CD14-positive monocyte (primary cell): ENCODE data around the gene MYOCD. TPM values are rescaled to one million over a fixed set of nuclear protein-coding genes. Genes with fewer than 3 reads are reported as not detected.

ENCODE experiments used
- DNase-seq, 3 donors: peaks; one replicate each; pipeline ENCODE4 v3.0.0-alpha.2; 2011 to 2022
- H2AFZ ChIP-seq: 2 replicates; pipeline ENCODE4 v1.6.0; 2012; ENCODE audit warnings: mild to moderate bottlenecking, low read depth, low read length, inconsistent platforms; ENCODE audit not compliant: insufficient read depth, poor library complexity, severe bottlenecking
- H3K27ac ChIP-seq, 2 donors: 1 replicate in 1 of 2; 2 replicates in 1 of 2; pipeline ENCODE4 v1.5.1; 2012 to 2013; ENCODE audit warnings: low read length in 2 of 2, control low read depth in 1 of 2, inconsistent platforms in 1 of 2, low read depth in 1 of 2, mild to moderate bottlenecking in 1 of 2
- H3K27me3 ChIP-seq, 2 donors: one replicate each; pipeline versions ENCODE4 v1.6.0 to v1.6.1; 2011 to 2013; ENCODE audit warnings: low read length in 2 of 2; ENCODE audit not compliant: control insufficient read depth in 2 of 2, insufficient read depth in 2 of 2
- H3K36me3 ChIP-seq, 2 donors: replicated peaks in 1 of 2; 1 replicate in 1 of 2; 2 replicates in 1 of 2; pipeline versions ENCODE4 v1.5.1 to v1.6.1; 2012 to 2013; ENCODE audit warnings: low read length in 2 of 2, control low read depth in 1 of 2, inconsistent platforms in 1 of 2, mild to moderate bottlenecking in 1 of 2; ENCODE audit not compliant: insufficient read depth in 2 of 2, control insufficient read depth in 1 of 2
- H3K4me1 ChIP-seq, 2 donors: 1 replicate in 1 of 2; 2 replicates in 1 of 2; pipeline versions ENCODE4 v1.5.1 to v1.6.1; 2012 to 2013; ENCODE audit warnings: low read length in 2 of 2, control low read depth in 1 of 2, inconsistent platforms in 1 of 2, mild to moderate bottlenecking in 1 of 2, moderate library complexity in 1 of 2; ENCODE audit not compliant: insufficient read depth in 2 of 2, control insufficient read depth in 1 of 2
- H3K4me2 ChIP-seq: replicated peaks from 2 replicates; pipeline ENCODE3; 2012; ENCODE audit warnings: low read length, moderate library complexity, mild to moderate bottlenecking; ENCODE audit not compliant: poor library complexity, severe bottlenecking; ENCODE audit errors: extremely low read depth
- H3K4me3 ChIP-seq, 3 experiments: fragments of 200-600 bp in 1 of 3; sonication (generic) in 1 of 3; replicated peaks in 1 of 3; 1 replicate in 2 of 3; 2 replicates in 1 of 3; pipeline ENCODE4 v1.5.1; 2011 to 2013; ENCODE audit warnings: low read length in 3 of 3, mild to moderate bottlenecking in 3 of 3, control low read depth in 2 of 3, low read depth in 2 of 3, inconsistent platforms in 1 of 3, moderate library complexity in 1 of 3
- H3K79me2 ChIP-seq: 2 replicates; pipeline ENCODE4 v1.6.0; 2012; ENCODE audit warnings: mild to moderate bottlenecking, control low read depth, inconsistent platforms, low read length, moderate library complexity; ENCODE audit not compliant: insufficient read depth
- H3K9ac ChIP-seq: 2 replicates; pipeline ENCODE4 v1.6.0; 2017; ENCODE audit warnings: low read length, mild to moderate bottlenecking; ENCODE audit not compliant: insufficient read depth, poor library complexity, severe bottlenecking
- H3K9me3 ChIP-seq, 2 donors: replicated peaks in 1 of 2; 1 replicate in 1 of 2; 2 replicates in 1 of 2; pipeline versions ENCODE4 v1.5.1 to v1.6.1; 2012 to 2013; ENCODE audit warnings: low read length in 2 of 2, control low read depth in 1 of 2; ENCODE audit not compliant: control insufficient read depth in 1 of 2, insufficient read depth in 1 of 2
- H4K20me1 ChIP-seq: 2 replicates; pipeline ENCODE4 v1.6.0; 2012; ENCODE audit warnings: mild to moderate bottlenecking, low read length, control low read depth, moderate library complexity; ENCODE audit not compliant: insufficient read depth
- H3K27ac Mint-ChIP-seq, 7 donors: one replicate each; pipeline ENCODE4 v1.8.0; 2020; ENCODE audit warnings: mild to moderate bottlenecking in 7 of 7, mixed read lengths in 7 of 7, moderate library complexity in 6 of 7, inconsistent platforms in 2 of 7
- H3K27me3 Mint-ChIP-seq, 3 donors: one replicate each; pipeline ENCODE4 v1.8.0; 2021 to 2022; ENCODE audit warnings: low read depth in 3 of 3, mild to moderate bottlenecking in 3 of 3, mixed read lengths in 3 of 3, moderate library complexity in 3 of 3, inconsistent platforms in 1 of 3
- H3K36me3 Mint-ChIP-seq, 2 donors: one replicate each; pipeline ENCODE4 v1.8.0; 2020; ENCODE audit warnings: mixed read lengths in 2 of 2, inconsistent platforms in 1 of 2, mild to moderate bottlenecking in 1 of 2
- H3K4me1 Mint-ChIP-seq: one replicate; pipeline ENCODE4 v1.8.0; 2020; ENCODE audit warnings: mild to moderate bottlenecking, mixed read lengths
- H3K4me3 Mint-ChIP-seq, 2 donors: one replicate each; pipeline ENCODE4 v1.8.0; 2020; ENCODE audit warnings: mild to moderate bottlenecking in 2 of 2, mixed read lengths in 2 of 2, moderate library complexity in 1 of 2
- H3K9me3 Mint-ChIP-seq, 7 donors: one replicate each; pipeline ENCODE4 v1.8.0; 2020 to 2022; ENCODE audit warnings: mixed read lengths in 7 of 7, mild to moderate bottlenecking in 6 of 7, moderate library complexity in 6 of 7, inconsistent platforms in 2 of 7
- CTCF ChIP-seq: fragments of 200-600 bp; IDR thresholded peaks from one replicate; pipeline ENCODE4 v1.8.0; 2022; ENCODE audit warnings: antibody characterized with exemption, mild to moderate bottlenecking
- WGBS: methylation state at CpG from one replicate; pipeline ENCODE4 v1.1.5; 2013; ENCODE audit warnings: missing lambda C conversion rate; ENCODE audit not compliant: insufficient coverage; 5-methylcytosine and 5-hydroxymethylcytosine counted together
- intact Hi-C, 2 donors: fragments of 100-400 bp; cut with micrococcal nuclease; formaldehyde crosslinking; loops; one replicate each; pipeline versions ENCODE4 v1.15.0 to v1.15.1; 2023
- polyA plus RNA-seq, 3 donors: library from polyadenylated mRNA; depleted of rRNA in 1 of 3; unstranded in 2 of 3; stranded (reverse) in 1 of 3; fragments of 300-500 nt in 2 of 3; fragments of >200 nt in 1 of 3; fragmentation: Illumina TruSeq in 2 of 3; gene quantifications; 1 replicate in 2 of 3; 2 replicates in 1 of 3; pipeline ENCODE4 v1.2.3, GENCODE V29; 2012 to 2021

Gene MYOCD
- polyA plus RNA-seq, 3 donors: not detected

- TF ChIP-seq CTCF: no peak
- no peak overlapping the region for H3K4me2 ChIP-seq
- no peak overlapping the region for H2AFZ ChIP-seq
- no peaks in the 10 kb centered on the region for H3K36me3 ChIP-seq
- H3K27ac ChIP-seq: no peak overlapping the region
- intact Hi-C loops: no loop called here
- no peaks in the 10 kb centered on the region for H3K79me2 ChIP-seq
- H3K36me3 Mint-ChIP-seq: no peaks in the 10 kb centered on the region
- H3K4me1 Mint-ChIP-seq: no peaks in the 10 kb centered on the region
- H3K4me1 ChIP-seq: no peaks in the 10 kb centered on the region
- H3K27ac Mint-ChIP-seq: no peak overlapping the region
- no peaks in the 10 kb centered on the region for H4K20me1 ChIP-seq
- H3K9ac ChIP-seq: no peak overlapping the region
- no peak for DNase-seq
- H3K9me3 ChIP-seq: peaks cover 0 to 3% of the 10 kb centered on the region in 2 donors
- H3K27me3 Mint-ChIP-seq: peaks cover 0 to 5% (median 0%) of the 10 kb centered on the region in 3 donors
- no peaks in the 10 kb centered on the region for H3K27me3 ChIP-seq
- WGBS: 84% methylated on average over 5 of the region's 6 CpGs
- H3K9me3 Mint-ChIP-seq: peaks cover 0 to 7% (median 4%) of the 10 kb centered on the region in 7 donors
- H3K4me3 Mint-ChIP-seq: no peak overlapping the region
- no peak overlapping the region for H3K4me3 ChIP-seq
These were observed 61.5 kb downstream of the MYOCD start for GRCh38 chr17:12727076-12727760.

GRCh38 chr17:12727881-12728280, 62.2 kb downstream of the MYOCD start:
- Mint-ChIP-seq H3K36me3 (no peaks in the 10 kb centered on the region), H3K9me3 (peaks cover 0 to 7% (median 4%) of the 10 kb centered on the region in 7 donors), H3K27me3 (peaks cover 0 to 5% (median 0%) of the 10 kb centered on the region in 3 donors), H3K4me3 (no peak overlapping the region), H3K4me1 (no peaks in the 10 kb centered on the region), H3K27ac (no peak overlapping the region)
- Histone ChIP-seq H3K27me3 (no peaks in the 10 kb centered on the region), H2AFZ (no peak overlapping the region), H3K27ac (no peak overlapping the region), H4K20me1 (no peaks in the 10 kb centered on the region), H3K4me1 (no peaks in the 10 kb centered on the region), H3K9me3 (peaks cover 0 to 3% of the 10 kb centered on the region in 2 donors), H3K9ac (no peak overlapping the region), H3K4me3 (no peak overlapping the region), H3K36me3 (no peaks in the 10 kb centered on the region), H3K79me2 (no peaks in the 10 kb centered on the region), H3K4me2 (no peak overlapping the region)
- intact Hi-C loops: no loop called here
- DNase-seq: no peak
- no peak for TF ChIP-seq CTCF
- 83% methylated on average over 2 of the region's 7 CpGs for WGBS
